Activated T-cell treated with anti-CD3 and anti-CD28 coated beads for 4 hours (primary cell): ENCODE results near the gene FOLR2.

Experiments
- DNase-seq: peaks from one replicate; pipeline ENCODE4 v3.0.0-alpha.2; 2020

Gene FOLR2

DNA sequence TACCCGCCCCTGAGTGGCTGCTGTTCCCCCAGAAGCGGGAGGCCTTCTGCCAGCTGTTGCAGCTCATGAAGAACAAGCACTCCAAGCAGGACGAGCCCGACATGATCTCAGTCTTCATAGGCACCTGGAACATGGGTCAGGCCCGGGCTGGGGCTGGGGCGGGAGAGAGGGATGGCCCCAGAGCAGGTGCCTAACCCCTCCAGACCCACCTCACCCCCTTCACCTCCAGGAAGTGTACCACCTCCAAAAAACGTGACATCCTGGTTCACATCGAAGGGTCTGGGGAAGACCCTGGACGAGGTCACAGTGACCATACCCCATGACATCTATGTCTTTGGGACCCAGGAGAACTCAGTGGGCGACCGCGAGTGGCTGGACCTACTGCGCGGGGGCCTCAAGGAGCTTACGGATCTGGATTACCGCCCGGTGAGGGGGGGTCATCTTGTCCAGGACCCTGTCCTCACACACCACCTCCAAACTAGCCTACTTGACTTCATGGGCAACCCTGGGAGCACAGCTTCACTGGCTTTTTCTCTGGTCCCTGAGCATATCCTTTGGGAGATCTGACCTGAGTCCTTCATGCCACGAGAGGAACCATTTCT is 14.3 kb downstream of the FOLR2 start:
- DNase-seq, result no peak

DNA sequence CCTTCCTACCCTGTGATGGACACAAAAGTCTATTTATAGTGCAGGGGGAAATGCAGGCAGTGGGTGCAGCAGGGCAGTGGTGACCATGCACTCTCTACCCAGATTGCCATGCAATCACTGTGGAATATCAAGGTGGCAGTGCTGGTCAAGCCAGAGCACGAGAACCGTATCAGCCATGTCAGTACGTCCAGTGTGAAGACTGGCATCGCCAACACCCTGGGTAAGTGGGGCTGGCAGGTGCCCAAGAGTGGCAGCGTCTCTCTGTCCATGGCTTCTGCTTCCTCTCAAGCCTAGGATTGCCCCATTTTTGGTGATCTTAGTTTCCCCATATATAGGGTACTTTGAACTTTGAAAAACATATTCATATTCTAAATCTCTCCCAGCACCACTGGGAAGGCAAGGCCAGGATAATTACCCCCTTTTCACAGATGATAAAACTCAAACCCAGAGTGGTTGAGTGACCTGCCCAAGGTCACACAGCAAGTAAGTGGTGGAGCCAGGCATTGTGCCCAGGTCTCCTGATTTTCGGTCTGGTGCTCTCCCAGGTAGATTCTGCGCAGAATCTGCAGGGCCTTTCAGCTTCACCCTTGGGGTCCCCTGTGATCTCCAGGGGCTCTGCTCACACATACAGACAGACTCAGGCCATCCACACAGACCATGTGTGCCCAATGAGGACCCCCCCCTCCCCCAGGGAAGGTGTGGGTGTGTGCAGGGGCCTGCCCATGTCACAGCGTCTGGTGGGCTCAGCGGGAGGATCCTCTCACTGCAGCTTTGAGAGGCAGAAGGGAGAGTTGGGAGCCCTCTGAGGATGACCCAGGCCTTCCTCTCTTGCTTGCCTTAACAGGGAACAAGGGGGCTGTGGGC is 15.0 kb downstream of the FOLR2 start:
- no peak for DNase-seq

DNA sequence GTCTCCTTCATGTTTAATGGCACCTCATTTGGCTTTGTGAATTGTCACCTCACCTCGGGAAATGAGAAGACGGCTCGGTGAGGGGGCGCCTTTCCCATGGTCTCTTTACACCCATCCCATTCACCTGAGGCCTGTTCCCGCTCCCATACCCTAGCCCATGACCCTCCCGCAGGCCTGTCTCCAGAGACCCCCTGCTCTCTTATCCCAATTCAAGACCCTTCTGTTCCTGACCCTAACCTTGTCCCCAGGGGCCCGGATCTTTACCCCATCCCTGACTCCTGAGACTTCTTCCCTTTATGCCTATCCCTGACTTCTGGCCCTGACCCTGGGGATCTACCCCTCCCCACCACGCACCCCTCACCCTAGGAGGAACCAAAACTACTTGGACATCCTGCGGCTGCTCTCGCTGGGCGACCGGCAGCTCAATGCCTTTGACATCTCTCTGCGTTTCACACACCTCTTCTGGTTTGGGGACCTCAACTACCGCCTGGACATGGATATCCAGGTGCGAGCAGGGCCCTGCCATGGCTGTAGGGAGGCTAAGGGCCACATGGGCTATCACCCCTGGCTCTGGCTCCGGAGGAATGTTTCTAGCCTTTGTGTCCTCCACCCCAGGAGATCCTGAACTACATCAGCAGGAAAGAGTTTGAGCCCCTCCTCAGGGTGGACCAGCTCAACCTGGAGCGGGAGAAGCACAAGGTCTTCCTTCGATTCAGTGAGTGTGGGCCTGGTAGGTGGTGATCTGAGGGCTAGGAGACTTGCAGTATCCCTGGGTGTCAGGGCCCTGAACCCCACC is 15.9 kb downstream of the FOLR2 start:
- no peak for DNase-seq

DNA sequence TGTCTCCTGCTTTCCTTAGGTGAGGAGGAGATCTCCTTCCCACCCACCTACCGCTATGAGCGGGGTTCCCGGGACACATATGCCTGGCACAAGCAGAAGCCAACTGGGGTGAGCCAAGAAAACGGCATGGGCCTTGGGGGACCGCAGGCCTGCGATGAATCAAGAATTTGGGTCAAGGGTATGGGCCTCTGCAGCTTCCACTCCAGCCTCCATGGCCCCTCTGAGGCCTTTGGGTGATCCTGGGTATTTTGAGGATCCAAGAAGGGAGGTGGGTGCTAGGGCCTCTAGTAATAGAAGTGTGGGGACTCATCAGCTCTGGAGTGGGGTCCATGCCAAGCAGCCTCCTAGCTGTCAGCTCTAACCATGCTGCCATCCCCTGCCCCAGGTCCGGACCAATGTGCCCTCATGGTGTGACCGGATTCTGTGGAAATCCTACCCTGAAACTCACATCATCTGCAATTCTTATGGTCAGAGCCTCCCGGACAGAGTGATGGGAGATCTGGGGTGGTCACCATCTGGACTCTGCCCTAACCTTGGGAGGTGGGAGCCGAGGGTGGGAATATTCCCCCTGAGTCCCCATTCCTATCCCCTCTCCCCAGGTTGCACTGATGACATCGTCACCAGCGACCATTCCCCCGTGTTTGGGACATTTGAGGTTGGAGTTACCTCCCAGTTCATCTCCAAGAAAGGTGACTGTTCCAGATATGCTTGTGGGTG is 16.6 kb downstream of the FOLR2 start:
- no peak for DNase-seq

DNA sequence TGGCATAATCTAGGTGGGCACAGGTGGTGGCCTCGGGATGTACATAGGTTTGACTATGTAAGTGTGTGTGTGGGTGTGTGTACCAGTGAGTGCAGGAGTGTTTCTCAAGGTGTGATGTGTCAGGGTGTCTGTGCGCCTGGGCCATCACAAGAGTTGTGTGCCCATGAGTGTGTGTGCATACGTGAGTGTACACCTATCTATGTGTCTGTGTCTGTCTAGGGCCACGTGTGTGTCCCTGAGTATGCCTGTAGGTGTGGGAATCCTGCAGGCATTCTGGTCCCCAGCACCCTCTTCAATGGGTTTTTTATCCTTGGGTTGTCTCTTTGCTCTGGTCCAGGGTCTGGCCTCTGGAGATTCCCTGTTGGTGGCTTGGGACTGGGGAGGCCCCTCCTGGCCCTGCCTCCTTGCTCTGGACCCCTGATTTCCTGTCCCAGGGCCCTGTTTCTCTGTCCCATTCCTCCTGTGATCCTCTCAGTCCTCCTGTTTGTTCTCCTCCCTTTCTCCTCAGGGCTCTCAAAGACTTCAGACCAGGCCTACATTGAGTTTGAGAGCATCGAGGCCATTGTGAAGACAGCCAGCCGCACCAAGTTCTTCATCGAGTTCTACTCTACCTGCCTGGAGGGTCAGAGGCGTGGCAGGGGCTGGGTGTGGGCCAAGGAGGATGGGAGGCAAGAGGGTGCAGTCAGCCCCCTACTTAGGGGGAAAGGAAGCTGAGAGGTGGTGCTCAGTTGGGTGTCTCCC is 17.3 kb downstream of the FOLR2 start:
- no peak for DNase-seq

DNA sequence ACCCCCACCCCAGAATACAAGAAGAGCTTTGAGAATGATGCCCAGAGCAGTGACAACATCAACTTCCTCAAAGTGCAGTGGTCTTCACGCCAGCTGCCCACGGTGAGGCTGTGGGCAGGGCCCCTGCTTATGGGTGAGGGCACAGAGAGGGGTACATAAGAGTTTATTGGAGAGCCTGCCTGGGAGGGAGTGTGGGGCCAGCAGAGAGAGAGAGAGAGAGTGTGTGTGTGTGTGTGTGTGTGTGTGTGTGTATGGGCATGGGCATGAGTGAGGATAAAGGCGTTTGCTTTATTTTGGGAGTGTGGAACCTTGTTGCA is 17.9 kb downstream of the FOLR2 start:
- DNase-seq, result no peak

DNA sequence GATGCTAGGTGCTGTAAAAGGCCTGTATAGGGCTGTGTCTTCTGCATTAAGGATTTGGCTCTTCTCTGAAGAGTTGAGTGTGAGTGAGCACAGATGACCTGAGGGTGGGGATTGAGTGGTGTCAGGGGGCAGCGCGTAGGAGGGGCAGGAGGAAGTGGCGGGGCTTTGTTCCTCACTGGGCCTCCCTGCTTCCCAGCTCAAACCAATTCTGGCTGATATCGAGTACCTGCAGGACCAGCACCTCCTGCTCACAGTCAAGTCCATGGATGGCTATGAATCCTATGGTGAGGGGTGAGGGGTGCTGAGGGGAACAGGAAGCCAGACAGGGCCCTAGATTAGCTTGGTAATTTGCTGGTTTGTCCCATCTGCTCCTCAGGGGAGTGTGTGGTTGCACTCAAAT is 18.3 kb downstream of the FOLR2 start:
- no peak for DNase-seq

DNA sequence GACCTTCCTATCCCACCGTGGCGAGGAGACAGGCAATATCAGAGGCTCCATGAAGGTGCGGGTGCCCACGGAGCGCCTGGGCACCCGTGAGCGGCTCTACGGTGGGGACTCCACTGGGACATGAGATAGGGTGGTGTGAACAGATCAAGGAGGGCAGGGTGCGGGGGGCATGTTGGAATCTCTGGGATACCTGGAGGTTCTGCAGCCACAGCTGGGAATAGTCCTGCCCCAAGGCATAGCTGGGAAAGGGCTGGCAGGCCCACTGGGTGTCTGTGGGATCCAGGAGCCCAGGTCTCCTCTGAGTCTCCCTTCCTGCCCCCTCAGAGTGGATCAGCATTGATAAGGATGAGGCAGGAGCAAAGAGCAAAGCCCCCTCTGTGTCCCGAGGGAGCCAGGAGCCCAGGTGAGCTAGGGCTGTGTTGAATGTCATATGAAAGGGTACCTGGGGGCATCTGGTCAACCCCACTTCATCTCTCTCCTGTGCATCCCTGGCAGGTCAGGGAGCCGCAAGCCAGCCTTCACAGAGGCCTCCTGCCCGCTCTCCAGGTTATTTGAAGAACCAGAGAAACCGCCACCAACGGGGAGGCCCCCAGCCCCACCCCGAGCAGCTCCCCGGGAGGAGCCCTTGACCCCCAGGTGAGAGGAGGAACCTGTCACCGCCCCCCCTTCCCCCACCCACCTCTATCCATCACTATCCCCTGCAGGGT is 18.9 kb downstream of the FOLR2 start:
- DNase-seq, result no peak

DNA sequence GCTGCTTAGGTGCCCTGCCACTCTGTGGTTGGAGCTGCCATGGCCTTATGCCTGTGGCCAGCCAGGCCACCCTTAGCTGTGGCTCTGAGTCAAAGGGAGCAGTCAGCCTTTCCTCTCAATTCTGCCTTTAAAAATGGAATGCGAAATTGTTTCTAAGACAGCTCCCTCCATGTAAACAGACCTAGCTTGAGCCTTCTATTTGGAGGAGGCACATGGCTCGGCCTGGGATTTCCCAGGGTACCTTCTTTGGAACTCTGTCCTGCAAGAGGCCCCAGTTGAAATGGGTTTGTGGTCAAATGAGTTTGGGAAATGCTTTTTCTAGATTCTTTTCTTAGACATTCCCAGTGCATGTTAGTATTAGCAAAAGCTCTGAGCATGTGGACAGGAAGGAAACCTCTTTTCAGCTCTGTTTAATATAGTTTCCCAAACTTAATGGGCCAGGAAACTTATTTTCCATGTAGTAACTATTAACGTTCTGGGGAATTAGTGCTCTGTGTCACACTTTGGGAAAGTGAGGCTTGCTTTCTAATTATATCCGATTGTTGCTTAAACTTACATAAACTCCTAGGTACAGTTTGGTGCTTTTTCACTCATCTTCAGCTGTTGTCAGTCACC is 19.6 kb downstream of the FOLR2 start:
- no peak for DNase-seq

GRCh38 chr11:72236774-72237111 is 20.1 kb downstream of the FOLR2 start:
- no peak for DNase-seq

GRCh38 chr11:72237112-72237931 is 20.7 kb downstream of the FOLR2 start:
- no peak for DNase-seq

GRCh38 chr11:72238040-72238450 is 21.5 kb downstream of the FOLR2 start:
- DNase-seq, result no peak

GRCh38 chr11:72238492-72239312 is 22.1 kb downstream of the FOLR2 start:
- no peak for DNase-seq

- DNase-seq, result no peak
Measured at GRCh38 chr11:72239313-72239848, 22.8 kb downstream of the FOLR2 start.

GRCh38 chr11:72239849-72240460 is 23.4 kb downstream of the FOLR2 start:
- no peak for DNase-seq

- DNase-seq, result no peak
Measured at GRCh38 chr11:72240461-72241290, 24.1 kb downstream of the FOLR2 start.

GRCh38 chr11:72241291-72241781 is 24.7 kb downstream of the FOLR2 start:
- DNase-seq, result no peak

- no peak for DNase-seq
Measured at GRCh38 chr11:72242141-72242540, 25.5 kb downstream of the FOLR2 start.
